Right atrium auricular region (tissue), 2 donors: ENCODE data around the gene ADAMTS9. TPM values are rescaled to one million over a fixed set of nuclear protein-coding genes. Genes with fewer than 3 reads are reported as not detected.
A peak's percentile ranks its signal among the peaks of the same experiment; 100 is the strongest.
"Not testable (repeated sequence)": the region's sequence is repeated elsewhere in the genome, so short reads cannot be mapped to it uniquely, and the experiment has no call there.

ENCODE experiments used
- DNase-seq: peaks from one replicate; pipeline ENCODE4 v3.0.0-alpha.2; 2019; ENCODE audit warnings: low spot score
- H3K27ac ChIP-seq, 2 donors: fragments of 200-600 bp; sonication (generic); 1 replicate in 1 of 2; 2 replicates in 1 of 2; pipeline ENCODE4 v1.5.1; 2016 to 2019
- H3K27me3 ChIP-seq, 2 donors: fragments of 200-600 bp; sonication (generic); one replicate each; pipeline versions ENCODE4 v1.5.1 to v1.6.0; 2017 to 2019
- H3K36me3 ChIP-seq: fragments of 200-600 bp; sonication (generic); one replicate; pipeline ENCODE4 v1.5.1; 2016
- H3K4me1 ChIP-seq, 2 donors: fragments of 200-600 bp; sonication (generic); one replicate each; pipeline versions ENCODE4 v1.5.1 to v1.6.0; 2017 to 2019
- H3K4me3 ChIP-seq, 2 donors: fragments of 200-600 bp; sonication (generic); 1 replicate in 1 of 2; 2 replicates in 1 of 2; pipeline ENCODE4 v1.5.1; 2017 to 2019; ENCODE audit warnings: mild to moderate bottlenecking in 1 of 2, moderate library complexity in 1 of 2
- H3K9me3 ChIP-seq, 2 donors: fragments of 200-600 bp; sonication (generic); one replicate each; pipeline ENCODE4 v1.5.1; 2019
- total RNA-seq, 2 donors: library from RNA; depleted of rRNA; stranded (reverse); fragments of >200 nt; gene quantifications; one replicate each; pipeline ENCODE4 v1.1.0, GENCODE V29; 2016
- TF ChIP-seq, protein P1 (sequence below), 2 donors: fragments of 200-600 bp; sonication (generic); IDR thresholded peaks; one replicate each; pipeline ENCODE4 v1.5.1; 2019; ENCODE audit warnings: antibody characterized with exemption in 2 of 2

ADAMTS9 gene
- total RNA-seq, 2 donors from 2014 or later = 20.2 to 21.0 TPM

- Histone ChIP-seq H3K36me3 (peaks cover 29% of the 10 kb centered on the region), H3K27me3 (no peaks in the 10 kb centered on the region), H3K27ac (no peak overlapping the region), H3K9me3 (no peaks in the 10 kb centered on the region), H3K4me3 (no peak overlapping the region), H3K4me1 (peaks cover 0 to 18% of the 10 kb centered on the region in 2 donors)
- TF ChIP-seq, protein P1, sequence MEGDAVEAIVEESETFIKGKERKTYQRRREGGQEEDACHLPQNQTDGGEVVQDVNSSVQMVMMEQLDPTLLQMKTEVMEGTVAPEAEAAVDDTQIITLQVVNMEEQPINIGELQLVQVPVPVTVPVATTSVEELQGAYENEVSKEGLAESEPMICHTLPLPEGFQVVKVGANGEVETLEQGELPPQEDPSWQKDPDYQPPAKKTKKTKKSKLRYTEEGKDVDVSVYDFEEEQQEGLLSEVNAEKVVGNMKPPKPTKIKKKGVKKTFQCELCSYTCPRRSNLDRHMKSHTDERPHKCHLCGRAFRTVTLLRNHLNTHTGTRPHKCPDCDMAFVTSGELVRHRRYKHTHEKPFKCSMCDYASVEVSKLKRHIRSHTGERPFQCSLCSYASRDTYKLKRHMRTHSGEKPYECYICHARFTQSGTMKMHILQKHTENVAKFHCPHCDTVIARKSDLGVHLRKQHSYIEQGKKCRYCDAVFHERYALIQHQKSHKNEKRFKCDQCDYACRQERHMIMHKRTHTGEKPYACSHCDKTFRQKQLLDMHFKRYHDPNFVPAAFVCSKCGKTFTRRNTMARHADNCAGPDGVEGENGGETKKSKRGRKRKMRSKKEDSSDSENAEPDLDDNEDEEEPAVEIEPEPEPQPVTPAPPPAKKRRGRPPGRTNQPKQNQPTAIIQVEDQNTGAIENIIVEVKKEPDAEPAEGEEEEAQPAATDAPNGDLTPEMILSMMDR (IDR thresholded peaks at IDR 0.05) = no peak
- DNase-seq = no peak
Observed at GRCh38 chr3:64552160-64552559, 135.6 kb downstream of the ADAMTS9 start.

GRCh38 chr3:64551697-64552096, 136.1 kb downstream of the ADAMTS9 start:
- Histone ChIP-seq H3K4me3 (no peak overlapping the region), H3K27ac (no peak overlapping the region), H3K36me3 (peaks cover 29% of the 10 kb centered on the region), H3K27me3 (no peaks in the 10 kb centered on the region), H3K9me3 (no peaks in the 10 kb centered on the region), H3K4me1 (peaks cover 0 to 18% of the 10 kb centered on the region in 2 donors)
- no peak for DNase-seq
- TF ChIP-seq, protein P1 (IDR thresholded peaks at IDR 0.05) = no peak

DNA sequence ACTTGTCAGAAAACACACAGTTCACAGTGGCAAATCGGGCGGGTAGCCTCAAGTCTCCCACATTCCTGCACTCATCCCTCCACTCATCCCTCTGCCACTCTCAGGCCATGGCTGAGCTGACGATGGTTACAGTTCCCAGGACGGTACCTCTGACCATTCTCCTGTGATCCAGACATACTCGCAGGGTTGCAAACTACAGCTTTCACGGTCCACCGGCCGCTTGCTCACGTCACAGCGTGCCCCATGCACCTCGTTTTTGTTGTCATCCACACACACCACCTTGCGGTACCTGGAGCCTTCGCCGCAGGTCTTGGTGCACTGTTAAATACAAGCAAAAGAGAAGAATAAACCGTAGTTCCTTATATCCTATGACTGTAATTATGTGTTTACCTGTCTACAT, 137.1 kb downstream of the ADAMTS9 start:
- no peaks in the 10 kb centered on the region for H3K27me3 ChIP-seq
- no peak overlapping the region for H3K27ac ChIP-seq
- H3K4me3 ChIP-seq = no peak overlapping the region
- H3K9me3 ChIP-seq = no peaks in the 10 kb centered on the region
- TF ChIP-seq, protein P1 (IDR thresholded peaks at IDR 0.05) = no peak
- H3K4me1 ChIP-seq = peaks cover 0 to 18% of the 10 kb centered on the region in 2 donors
- H3K36me3 ChIP-seq = peaks cover 33% of the 10 kb centered on the region
- DNase-seq = no peak

GRCh38 chr3:64549869-64550268, 137.9 kb downstream of the ADAMTS9 start:
- H3K36me3 ChIP-seq = peaks cover 32% of the 10 kb centered on the region
- no peak for DNase-seq
- H3K27ac ChIP-seq = no peak overlapping the region
- H3K4me1 ChIP-seq = peaks cover 0 to 18% of the 10 kb centered on the region in 2 donors
- TF ChIP-seq, protein P1 (IDR thresholded peaks at IDR 0.05) = no peak
- H3K9me3 ChIP-seq = no peaks in the 10 kb centered on the region
- no peaks in the 10 kb centered on the region for H3K27me3 ChIP-seq
- no peak overlapping the region for H3K4me3 ChIP-seq

GRCh38 chr3:64548200-64548889, 139.5 kb downstream of the ADAMTS9 start:
- Histone ChIP-seq H3K27me3 (no peaks in the 10 kb centered on the region), H3K4me1 (peaks cover 0 to 18% of the 10 kb centered on the region in 2 donors), H3K4me3 (no peak overlapping the region), H3K9me3 (no peaks in the 10 kb centered on the region), H3K36me3 (peaks cover 28% of the 10 kb centered on the region), H3K27ac (peak overlapping the region in 1 of 2 donors; percentile 54)
- TF ChIP-seq, protein P1 (IDR thresholded peaks at IDR 0.05) = no peak
- DNase-seq = no peak

DNA sequence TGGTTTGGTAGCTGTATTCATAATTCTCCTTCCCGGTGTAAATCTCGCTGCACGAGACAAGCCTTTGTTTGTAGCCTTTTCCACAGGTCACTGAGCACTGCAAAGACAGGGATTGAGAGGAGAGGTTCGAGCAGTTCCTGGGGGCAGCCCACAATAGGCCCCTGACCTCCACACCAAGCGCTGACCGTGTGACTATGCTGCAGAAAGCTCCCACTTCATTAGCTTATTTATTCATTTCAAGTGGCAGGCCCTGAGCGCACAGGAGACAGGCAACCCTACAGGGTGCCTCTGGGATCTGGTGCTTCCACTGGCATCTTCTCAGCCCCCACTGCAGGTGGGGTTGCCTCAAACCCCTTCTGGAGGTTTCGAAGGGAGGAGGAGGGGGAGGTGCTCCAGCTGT, 140.9 kb downstream of the ADAMTS9 start:
- Histone ChIP-seq H3K9me3 (no peaks in the 10 kb centered on the region), H3K27me3 (no peaks in the 10 kb centered on the region), H3K4me1 (peaks cover 0 to 18% of the 10 kb centered on the region in 2 donors), H3K36me3 (peaks cover 23% of the 10 kb centered on the region), H3K27ac (no peak overlapping the region), H3K4me3 (no peak overlapping the region)
- TF ChIP-seq, protein P1 (IDR thresholded peaks at IDR 0.05) = no peak
- DNase-seq = no peak

GRCh38 chr3:64545239-64545638, 142.6 kb downstream of the ADAMTS9 start:
- H3K9me3 ChIP-seq, H3K27me3 ChIP-seq, DNase-seq, H3K4me3 ChIP-seq, H3K27ac ChIP-seq: not testable (repeated sequence)
- peaks cover 0 to 18% of the 10 kb centered on the region in 2 donors for H3K4me1 ChIP-seq
- H3K36me3 ChIP-seq = peaks cover 32% of the 10 kb centered on the region
